Mesodermal cell (in vitro differentiated cells): ENCODE data around the gene BPHL.
"Not testable (repeated sequence)": the region's sequence is repeated elsewhere in the genome, so short reads cannot be mapped to it uniquely, and the experiment has no call there.

Experiments used
- H3K27ac ChIP-seq: 2 replicates; pipeline ENCODE4 v1.7.0; 2013; ENCODE audit warnings: mild to moderate bottlenecking, low read depth, low read length, moderate library complexity; ENCODE audit not compliant: severe bottlenecking
- H3K36me3 ChIP-seq: 2 replicates; pipeline ENCODE4 v1.7.1; 2013; ENCODE audit warnings: mild to moderate bottlenecking, low read length, moderate library complexity; ENCODE audit not compliant: control insufficient read depth, insufficient read depth
- H3K4me1 ChIP-seq: one replicate; pipeline ENCODE4 v1.7.1; 2013; ENCODE audit warnings: mild to moderate bottlenecking, low read length; ENCODE audit not compliant: insufficient read depth, control insufficient read depth, poor library complexity, severe bottlenecking
- H3K4me3 ChIP-seq: 2 replicates; pipeline ENCODE4 v1.7.0; 2013; ENCODE audit warnings: low read length, control low read depth, mild to moderate bottlenecking; ENCODE audit not compliant: insufficient read depth, poor library complexity, severe bottlenecking; ENCODE audit errors: extremely low read depth
- H3K9me3 ChIP-seq: 2 replicates; pipeline ENCODE4 v1.7.1; 2013; ENCODE audit warnings: mild to moderate bottlenecking, low read length, moderate library complexity; ENCODE audit not compliant: control insufficient read depth
- WGBS, 2 experiments: methylation state at CpG; one replicate each; pipeline ENCODE4 v1.1.5; 2013; ENCODE audit warnings: missing lambda C conversion rate in 2 of 2; ENCODE audit not compliant: insufficient coverage in 2 of 2; 5-methylcytosine and 5-hydroxymethylcytosine counted together

Gene BPHL

GRCh38 chr6:3165631-3166534 is 47.4 kb downstream of the BPHL start:
- WGBS, 2 experiments: 6% methylated on average over 4 to 5 of the region's 7 CpGs
- peaks cover 26% of the 10 kb centered on the region for H3K4me1 ChIP-seq
- no peaks in the 10 kb centered on the region for H3K36me3 ChIP-seq

GRCh38 chr6:3166535-3167225 is 48.2 kb downstream of the BPHL start:
- H3K4me1 ChIP-seq: peaks cover 26% of the 10 kb centered on the region
- H3K4me3 ChIP-seq, H3K36me3 ChIP-seq, H3K9me3 ChIP-seq: not testable (repeated sequence)
- 11 to 17% methylated on average over 7 to 8 of the region's 10 CpGs for WGBS, 2 experiments
- H3K27ac ChIP-seq: peak overlapping the region; percentile 90

More at GRCh38 chr6:3165631-3166534, 47.4 kb downstream of the BPHL start:
- H3K27ac ChIP-seq: peak overlapping the region; percentile 90
- H3K9me3 ChIP-seq: no peaks in the 10 kb centered on the region
- H3K4me3 ChIP-seq: no peak overlapping the region

- 84 to 87% methylated on average over 9 to 10 of the region's 10 CpGs for WGBS, 2 experiments
- not testable (repeated sequence) for H3K4me3 ChIP-seq, H3K36me3 ChIP-seq, H3K27ac ChIP-seq, H3K9me3 ChIP-seq
- H3K4me1 ChIP-seq: peaks cover 26% of the 10 kb centered on the region
Measured at GRCh38 chr6:3168046-3168445, 49.5 kb downstream of the BPHL start.

- not testable (repeated sequence) for H3K27ac ChIP-seq, H3K9me3 ChIP-seq, H3K36me3 ChIP-seq, H3K4me3 ChIP-seq
- WGBS, 2 experiments: 85 to 88% methylated on average over 14 to 23 of the region's 24 CpGs
- peaks cover 13% of the 10 kb centered on the region for H3K4me1 ChIP-seq
Measured at GRCh38 chr6:3170676-3171075, 52.2 kb downstream of the BPHL start.

GRCh38 chr6:3171313-3172175 is 53.0 kb downstream of the BPHL start:
- 86 to 90% methylated on average over 14 to 15 of the region's 17 CpGs for WGBS, 2 experiments
- Histone ChIP-seq H3K4me1 (peaks cover 11% of the 10 kb centered on the region), H3K27ac (peak overlapping the region; percentile 3)
- H3K9me3 ChIP-seq, H3K36me3 ChIP-seq, H3K4me3 ChIP-seq: not testable (repeated sequence)

- not testable (repeated sequence) for H3K36me3 ChIP-seq, H3K4me3 ChIP-seq, H3K9me3 ChIP-seq, H3K27ac ChIP-seq, H3K4me1 ChIP-seq
- WGBS, 2 experiments: 96 to 100% methylated on average over 3 of the region's 4 CpGs
Measured at GRCh38 chr6:3172789-3173188, 54.3 kb downstream of the BPHL start.

GRCh38 chr6:3173636-3174089 is 55.2 kb downstream of the BPHL start:
- H3K4me1 ChIP-seq, H3K4me3 ChIP-seq, H3K9me3 ChIP-seq, H3K36me3 ChIP-seq, H3K27ac ChIP-seq: not testable (repeated sequence)
- 91 to 97% methylated on average over 10 of the region's 11 CpGs for WGBS, 2 experiments

- Histone ChIP-seq H3K4me3 (no peak overlapping the region), H3K4me1 (peaks cover 7% of the 10 kb centered on the region), H3K9me3 (peaks cover 3% of the 10 kb centered on the region), H3K36me3 (no peaks in the 10 kb centered on the region), H3K27ac (no peak overlapping the region)
- WGBS, 2 experiments: 85 to 90% methylated on average over 9 to 11 of the region's 11 CpGs
Measured at GRCh38 chr6:3175715-3176402, 57.3 kb downstream of the BPHL start.

GRCh38 chr6:3176562-3177355 is 58.2 kb downstream of the BPHL start:
- WGBS, 2 experiments: 83 to 98% methylated on average over 5 to 12 of the region's 22 CpGs
- Histone ChIP-seq H3K4me3 (no peak overlapping the region), H3K9me3 (peaks cover 3% of the 10 kb centered on the region), H3K27ac (peak overlapping the region; percentile 43), H3K4me1 (peaks cover 7% of the 10 kb centered on the region), H3K36me3 (no peaks in the 10 kb centered on the region)
